SK-N-MC (cell line): ENCODE data around the gene PRKD3.

Source experiments
- EZH2 ChIP-seq: fragments of 200-600 bp; sonication (generic); IDR thresholded peaks from one replicate; pipeline ENCODE4 v1.6.1; 2017; ENCODE audit warnings: antibody characterized with exemption
- POLR2AphosphoS5 ChIP-seq: IDR thresholded peaks from 2 replicates; pipeline ENCODE4 v1.6.1; 2012; ENCODE audit warnings: mild to moderate bottlenecking, low read depth, low read length, borderline replicate concordance

GRCh38 chr2:37365669-37366068 is 41.0 kb upstream of the PRKD3 start:
- TF ChIP-seq EZH2 (no peak), POLR2AphosphoS5 (no peak)
